HG02798 (cell line): ENCODE measurements around the gene COL6A2.
"Not testable (repeated sequence)": the region's sequence is repeated elsewhere in the genome, so short reads cannot be mapped to it uniquely, and the experiment has no call there.

Experiments used
- ATAC-seq: cut with Tn5 transposase; IDR thresholded peaks from one replicate; pipeline ENCODE4 v1.9.1; 2021; ENCODE audit warnings: mild to moderate bottlenecking; ENCODE audit not compliant: unreplicated experiment, poor library complexity

Gene COL6A2

DNA sequence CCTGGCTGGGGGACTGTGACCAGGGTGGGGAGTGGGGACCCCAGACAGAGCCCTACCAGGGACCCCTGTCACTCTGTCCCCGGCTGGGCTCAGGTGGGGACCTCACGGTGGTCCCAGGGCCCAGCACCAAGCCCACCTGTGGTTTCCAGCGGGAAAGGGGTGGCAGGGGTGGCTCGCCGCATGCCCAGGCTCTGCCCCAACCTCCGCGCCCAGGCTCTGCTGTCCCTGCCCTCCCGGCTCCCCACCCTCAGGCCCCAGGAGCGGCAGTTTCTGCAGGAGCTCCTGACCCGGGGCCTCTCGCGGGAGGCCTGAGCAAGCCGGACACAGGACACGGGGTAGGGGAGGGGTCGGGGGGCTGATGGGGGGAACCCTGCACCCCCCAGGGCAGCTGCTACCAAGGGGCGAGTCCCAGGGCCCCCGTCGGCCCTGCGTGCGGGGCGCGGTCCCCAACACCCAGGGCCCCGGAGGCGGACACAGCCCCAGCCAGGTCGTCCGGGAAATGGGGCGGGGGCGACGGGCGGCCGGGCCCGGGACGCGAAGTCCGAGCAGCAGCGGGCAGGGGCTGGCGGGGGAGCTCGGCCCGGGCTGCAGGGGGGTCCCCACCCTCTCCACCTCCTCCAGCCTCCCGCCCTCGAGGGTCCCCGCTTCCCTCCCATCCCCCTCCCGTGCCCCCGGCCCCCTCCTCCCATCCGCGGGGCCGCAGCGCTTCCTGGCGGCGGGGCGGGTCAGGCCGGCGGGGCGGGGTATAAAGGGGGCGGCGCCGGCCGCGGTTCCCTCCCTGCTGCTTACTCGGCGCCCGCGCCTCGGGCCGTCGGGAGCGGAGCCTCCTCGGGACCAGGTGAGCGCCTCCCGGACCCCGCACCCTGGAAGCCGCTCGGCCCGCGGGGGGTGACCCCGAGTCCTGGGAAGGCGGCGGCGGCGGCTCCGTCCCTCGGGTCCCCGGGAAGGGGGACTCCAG lies at the start of gene COL6A2:
COL6A2 (plus strand) TSS at position 777 of the 958 bp plus-strand sequence.
- ATAC-seq: no peak

DNA sequence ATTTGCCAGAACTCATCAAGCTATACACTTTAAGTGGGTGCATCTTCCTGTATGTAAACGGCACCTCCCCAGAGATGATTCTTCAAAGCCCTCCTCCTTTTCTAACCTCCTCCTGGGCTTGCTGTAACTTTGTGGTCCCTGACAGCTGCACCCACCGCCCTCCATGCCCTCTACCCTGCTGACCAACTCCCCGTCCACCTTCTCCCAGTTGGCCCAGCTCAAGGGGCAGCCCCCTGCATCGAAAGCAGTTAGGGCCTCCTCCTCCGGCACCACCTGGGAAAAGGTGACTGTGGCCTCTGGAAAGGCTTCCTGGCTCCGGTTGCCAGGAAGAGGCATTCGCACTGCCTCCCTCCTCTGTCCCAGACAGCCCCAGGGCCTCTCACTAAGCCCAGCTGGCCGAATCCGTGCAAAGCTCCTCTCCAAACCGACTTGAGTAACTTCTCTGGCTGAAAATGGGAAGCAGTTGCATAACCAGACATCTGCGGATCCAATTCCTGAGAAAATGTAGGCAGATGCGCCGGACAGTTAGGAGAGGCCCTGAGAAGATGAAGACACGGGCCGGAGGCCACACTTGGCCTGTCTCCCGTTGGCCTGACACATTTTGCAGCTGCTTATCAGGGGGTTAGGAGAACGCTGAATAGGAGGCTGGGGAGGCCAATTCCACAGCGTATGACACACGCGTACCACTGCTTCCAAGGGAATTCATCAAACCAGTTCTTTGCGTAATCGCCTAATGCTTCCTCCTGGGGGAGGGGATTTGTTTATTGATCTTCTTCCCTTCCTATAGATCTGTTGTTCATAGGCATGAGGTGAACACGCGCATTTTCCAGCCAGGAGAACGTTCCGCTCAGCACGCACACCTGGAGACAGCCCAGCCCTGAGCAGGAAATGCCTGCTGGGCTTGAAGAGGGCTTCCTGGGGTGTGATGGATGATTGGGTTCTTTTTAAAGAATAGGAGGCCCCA lies 48.7 kb upstream of the COL6A2 start:
- no peak for ATAC-seq

DNA sequence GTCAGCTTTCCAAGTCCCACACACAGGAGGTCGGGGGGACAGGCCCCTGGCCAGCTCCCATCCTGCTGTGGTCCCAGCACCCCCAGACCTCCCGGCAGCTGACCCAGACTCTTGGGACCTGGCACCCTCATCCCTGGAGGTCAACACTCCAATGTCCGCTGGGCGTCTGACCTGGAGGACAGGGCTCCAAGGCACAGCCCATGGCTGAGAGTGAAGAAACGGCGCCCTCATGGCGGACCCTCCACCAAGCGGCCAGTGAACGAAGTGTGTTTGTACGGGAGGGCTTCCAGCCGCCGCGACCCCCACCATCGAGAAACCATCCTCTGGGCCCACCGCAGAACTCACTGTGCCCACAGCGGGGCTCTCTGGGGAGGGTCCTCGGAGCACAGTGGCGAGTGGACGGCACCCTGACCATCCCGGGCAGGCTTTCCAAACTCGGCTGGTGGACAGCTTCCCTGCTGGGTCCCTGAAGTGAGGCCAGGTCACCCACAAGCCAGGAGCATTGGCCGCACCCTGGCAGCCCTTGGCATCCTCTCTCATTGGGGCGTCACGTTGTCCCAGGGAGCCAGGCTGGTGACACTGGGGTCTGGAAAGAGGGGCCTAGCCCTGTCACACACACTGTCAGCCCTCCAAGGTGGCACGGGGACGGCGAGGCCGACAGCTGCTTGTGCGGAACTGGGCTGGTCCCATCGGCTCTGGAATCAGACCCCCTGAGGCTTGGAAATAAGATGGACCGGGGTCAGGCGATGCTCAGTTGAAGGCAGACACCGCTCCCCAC lies 47.8 kb upstream of the COL6A2 start:
- no peak for ATAC-seq

DNA sequence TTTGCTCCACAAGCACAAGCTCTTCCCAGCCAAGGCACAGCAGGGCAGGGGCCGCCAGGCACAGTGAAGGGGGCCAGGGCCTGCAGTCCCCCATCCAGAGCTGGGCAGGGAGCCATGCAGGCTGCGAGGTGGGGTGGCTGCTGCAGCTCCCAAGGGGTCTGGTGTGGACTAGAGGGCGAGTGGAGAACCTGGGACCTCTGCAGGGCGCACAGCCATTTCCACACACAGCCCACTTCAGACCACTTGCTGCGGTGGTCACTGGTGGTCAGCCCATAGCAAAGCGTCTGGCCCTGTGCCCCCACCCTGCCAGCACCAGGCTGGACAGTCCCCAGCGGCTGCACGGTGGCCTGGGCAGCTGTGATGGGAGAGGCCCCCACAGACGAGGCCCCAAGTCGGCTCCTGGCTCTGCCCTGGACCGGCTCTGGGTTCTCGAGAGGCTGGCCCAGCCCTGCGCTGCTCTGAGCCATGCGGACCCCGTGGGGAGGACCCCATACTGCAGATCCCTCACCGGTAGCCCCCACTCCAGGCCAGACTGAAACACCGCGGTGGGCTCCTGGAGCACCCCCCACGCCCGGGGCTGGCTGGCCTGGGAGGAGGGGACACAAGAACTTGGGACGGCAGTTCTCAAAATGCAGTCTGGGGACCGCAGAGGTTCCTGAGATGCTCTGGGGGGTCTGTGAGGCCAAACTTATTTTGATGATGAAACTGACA lies 47.1 kb upstream of the COL6A2 start:
- no peak for ATAC-seq

DNA sequence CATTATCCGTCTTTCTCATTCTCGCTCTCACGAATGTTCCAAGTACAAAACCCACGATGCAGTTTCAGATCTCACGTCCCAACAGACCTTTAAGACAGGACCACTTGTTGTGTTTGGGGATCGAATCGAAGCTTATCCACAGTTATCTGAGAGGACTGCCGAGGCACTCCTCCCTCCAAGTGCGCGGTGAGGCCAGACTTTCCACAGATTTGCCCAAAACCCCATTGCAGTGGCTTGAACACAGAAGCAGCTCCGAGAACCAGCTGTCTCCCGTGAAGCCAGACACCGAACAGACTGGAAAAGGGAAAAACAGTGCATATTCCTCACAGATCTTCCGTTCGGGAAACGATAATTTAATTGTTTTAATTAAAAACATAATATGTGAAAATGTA lies 46.5 kb upstream of the COL6A2 start:
- no peak for ATAC-seq

DNA sequence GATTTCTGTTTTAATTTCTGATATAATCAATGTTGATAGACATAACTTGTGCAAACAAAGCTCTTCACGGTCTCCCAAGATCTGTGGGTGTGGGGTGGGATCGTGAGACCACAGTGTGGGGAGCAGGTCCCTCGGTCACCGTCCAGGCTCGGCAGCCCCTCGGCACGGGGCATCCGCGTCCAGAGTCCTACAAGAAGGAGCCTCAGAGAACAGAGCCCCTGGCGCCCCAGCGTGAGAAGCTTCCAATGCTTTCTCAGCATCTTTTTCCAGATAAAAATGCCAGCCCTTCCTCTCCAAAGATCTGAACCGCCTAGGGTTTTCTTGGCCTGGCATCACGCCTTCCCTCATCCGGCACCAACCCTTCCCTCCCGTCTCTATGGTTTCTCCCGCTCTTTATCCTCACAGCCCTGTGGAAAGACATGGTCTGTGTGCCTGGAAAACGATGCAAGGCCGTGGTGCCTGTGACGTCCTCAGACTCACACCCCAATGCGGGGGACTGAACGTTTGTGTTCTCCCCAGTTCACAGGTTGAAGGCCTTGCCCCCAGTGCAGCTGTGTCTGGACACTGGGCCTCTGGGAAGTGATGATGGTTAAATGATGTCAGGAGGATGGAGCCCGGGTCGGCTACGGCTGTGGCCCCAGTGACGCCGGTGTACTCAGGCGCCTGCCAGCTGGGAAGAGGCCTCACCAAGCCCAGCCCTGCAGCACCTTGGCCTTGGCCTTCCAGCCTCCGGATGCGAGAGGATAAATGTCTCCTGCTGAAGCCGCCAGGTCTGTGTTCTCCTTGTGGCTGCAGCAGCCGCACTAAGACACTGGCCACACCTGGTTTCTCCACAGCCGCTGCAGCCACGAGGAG lies 45.9 kb upstream of the COL6A2 start:
- no peak for ATAC-seq

DNA sequence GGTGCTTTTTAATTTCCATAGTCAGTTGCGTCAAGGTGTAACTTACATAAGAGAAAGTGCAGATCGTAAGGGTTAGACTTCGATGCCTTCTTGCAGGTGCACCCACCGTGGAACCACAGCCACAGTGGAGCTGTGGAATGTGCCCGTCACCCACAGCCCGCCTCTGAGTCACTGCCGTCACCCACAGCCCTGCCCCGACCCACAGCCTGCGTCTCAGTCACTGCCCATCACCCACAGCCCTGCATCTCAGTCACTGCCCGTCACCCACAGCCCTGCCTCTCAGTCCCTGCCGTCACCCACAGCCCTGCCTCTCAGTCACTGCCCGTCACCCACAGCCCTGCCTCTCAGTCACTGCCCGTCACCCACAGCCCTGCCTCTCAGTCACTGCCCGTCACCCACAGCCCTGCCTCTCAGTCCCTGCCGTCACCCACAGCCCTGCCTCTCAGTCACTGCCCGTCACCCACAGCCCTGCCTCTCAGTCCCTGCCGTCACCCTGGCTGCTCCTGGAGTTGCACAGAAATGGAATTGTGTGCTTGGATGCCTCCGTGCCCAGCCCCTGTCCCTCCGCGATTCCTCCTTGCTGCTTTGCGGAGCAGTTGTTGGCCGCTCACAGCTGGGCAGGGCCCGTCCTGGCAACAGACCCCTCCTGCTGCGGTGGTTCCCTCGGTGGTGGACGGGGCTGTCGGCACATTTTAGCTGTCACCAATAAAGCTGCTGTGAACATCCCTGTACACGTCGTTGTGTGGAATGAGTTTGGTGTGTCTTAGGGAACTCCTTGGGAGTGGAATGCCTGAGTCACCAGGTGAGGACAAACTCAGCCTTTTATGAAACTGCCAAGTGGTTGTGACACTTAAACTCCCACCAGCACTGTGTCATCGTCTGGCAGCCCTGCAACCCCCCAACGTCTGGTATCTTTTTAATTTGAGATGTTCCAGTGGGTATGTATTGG lies 44.9 kb upstream of the COL6A2 start:
- ATAC-seq: no peak

DNA sequence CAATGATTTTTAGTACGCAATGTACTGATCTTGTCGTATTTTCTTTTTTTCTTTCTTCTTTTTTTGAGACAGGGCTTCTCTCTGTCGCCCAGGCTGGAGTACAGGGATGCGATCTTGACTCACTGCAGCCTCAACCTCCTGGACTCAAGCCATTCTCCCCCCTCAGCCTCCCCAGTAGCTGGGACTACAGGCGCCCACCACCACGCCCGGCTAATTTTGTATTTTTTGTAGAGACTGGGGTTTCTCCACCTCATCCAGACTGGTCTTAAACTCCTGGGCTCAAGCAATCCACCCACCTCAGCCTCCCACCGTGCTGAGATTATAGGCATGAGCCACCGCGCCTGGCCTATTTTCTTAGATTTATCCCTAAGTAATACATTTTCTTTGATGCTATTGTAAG lies 43.9 kb upstream of the COL6A2 start:
- ATAC-seq: no peak

DNA sequence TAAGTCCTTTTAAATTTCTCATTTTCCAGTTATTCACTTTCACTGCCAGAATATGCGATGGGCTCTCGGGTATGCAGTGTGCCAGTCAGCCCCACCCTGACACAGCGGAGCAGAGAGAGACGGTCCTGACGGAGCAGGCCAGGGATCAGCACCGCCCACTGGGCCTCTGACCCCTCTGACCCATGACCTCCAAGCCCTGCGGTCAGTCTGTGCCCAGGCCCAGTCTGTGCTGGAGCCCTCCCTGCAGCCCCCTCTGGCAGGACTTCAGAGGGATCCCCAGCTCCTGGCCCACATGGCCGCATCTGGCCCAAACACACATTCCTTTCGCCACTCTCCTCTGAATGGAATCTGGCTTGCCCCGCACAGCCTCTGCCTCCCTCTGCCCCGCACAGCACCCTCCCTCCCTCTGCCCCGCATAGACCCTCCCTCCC lies 43.4 kb upstream of the COL6A2 start:
- ATAC-seq: no peak

DNA sequence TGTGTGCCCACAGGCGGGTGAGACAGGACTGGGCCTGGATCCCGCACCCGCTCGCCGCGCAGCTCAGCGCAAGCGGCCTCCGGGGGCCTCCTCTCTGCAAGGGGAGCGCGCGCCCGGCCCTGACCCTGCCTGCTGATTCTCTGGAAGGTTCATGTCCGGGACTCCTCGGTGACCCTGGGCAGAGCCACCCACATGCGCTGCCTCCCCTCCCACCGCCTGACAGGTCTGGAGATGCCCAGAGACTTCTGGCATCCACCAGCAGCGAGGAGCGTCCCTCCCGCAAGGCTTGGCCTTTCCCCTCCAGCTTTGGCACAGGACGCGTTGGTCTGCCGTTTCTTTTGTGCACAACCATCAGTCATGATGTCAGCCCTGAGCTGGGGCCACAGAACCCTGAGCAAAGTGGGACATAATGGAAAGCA lies 42.0 kb upstream of the COL6A2 start:
- no peak for ATAC-seq

DNA sequence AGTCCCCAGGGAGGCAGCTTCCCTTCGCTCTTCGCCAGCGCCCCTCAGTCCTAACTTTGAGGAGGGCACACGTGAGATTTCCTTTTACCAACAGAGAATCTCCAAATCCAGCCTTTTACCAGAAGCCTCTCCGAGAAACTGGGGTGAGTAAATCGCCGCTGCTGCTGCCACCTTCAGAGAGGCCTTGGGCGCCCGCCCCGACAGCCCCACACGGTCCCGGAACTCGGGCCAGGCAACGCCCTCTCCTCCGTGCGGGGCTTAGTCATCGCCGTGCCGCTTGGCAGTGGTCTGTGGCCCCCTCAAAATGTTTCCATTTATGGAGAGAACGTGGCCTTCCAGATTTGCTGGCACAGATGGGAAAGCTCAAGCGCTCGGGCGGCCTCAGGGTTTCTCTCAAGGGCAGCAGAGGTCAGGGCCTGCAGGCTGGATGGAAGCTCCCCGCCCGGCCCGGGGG lies 41.4 kb upstream of the COL6A2 start:
- ATAC-seq: no peak

DNA sequence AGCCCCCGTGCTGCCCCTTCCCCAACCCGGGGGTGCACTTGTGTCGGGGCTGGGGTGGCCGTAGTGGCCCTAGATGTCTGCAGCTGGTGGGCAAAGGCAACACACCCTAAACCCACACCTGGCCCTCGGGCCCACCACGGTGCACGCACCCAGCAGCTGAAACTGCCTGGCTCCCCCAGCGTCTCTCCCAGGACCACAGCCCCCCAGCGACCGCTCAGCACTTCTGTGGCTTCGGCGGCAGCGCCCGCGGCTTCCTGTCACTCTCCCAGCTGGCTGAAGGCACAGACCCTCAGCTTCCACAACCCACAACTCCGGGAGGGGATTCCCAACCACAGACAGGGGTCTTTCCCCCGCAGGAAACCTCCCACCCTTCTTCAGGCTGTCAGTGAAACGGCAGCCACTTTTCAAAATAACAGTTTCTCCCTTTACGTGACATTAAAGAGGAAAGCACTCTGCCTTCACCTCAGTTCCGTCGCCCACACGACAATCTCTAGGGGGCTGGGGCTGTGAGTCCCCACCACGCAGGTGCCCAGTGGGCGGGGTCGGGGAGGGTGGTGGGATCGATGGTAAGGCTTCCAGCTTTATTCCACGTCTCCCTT lies 40.7 kb upstream of the COL6A2 start:
- no peak for ATAC-seq

DNA sequence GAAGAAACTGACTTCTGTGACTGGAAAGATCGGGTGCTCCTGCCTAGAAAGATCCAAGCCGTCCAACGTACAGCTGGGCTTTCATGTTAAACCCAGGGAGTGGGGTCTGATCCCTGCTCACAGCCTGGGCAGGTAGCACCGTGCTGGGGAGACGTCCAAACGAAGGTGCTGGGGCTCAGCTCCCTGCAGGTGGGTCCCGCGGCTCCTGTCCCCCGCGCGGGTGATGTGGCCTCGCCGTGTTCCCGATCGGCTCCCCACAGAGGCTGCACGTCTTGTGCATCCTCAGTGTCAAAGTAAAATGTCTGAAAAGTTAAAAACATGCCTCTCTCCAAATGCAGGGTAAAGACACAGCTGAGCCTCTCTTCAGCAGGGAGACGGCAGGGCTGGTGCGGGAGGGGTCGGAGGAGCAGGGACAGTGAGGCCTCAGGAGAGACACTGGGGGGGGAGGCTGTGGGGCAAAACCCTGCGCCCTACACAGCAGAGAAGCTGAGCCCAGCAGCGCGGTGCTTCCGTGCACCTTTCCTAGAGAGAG lies 40.1 kb upstream of the COL6A2 start:
- no peak for ATAC-seq

DNA sequence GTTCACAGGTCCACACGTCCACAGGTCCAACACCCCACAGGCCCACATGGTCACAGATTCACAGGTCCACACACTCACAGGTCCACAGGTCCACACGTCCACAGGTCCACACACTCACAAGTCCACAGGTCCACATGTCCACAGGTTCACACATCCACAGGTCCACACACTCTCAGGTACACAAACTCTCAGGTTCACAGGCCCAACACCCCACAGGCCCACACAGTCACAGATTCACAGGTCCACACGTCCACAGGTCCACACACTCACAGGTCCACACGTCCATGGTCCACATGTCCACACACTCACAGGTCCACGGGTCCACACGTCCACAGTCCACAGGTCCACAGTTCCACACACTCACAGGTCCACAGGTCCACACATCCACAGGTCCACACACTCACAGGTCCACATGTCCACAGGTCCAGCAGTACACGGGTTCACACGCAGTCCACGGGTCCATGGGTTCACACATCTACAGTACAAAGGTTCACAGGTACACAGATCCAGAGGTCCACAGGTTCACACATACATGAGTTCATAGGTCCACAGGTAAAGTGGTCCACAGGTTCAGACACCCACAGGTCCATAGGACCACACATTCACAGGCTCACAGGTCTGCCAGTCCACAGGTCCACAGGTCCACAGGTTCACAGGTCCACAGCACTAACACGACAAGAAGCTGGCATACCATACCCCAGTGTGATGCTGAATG lies 39.3 kb upstream of the COL6A2 start:
- no peak for ATAC-seq

DNA sequence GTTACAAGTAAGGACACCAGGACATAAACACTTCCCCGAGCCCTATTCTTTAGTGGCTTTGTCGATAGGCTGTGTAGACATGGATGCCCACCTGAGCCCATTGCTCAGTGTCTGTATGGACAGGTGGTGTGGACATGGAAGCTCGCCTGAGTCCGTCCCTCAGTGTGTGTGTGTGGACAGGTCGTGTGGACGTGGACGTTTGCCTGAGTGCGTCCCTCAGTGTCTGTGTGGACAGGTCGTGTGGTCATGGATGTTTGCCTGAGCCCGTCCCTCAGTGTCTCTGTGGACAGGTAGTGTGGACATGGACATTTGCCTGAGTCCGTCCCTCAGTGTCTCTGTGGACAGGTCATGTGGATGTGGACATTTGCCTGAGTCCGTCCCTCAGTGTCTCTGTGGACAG lies 38.7 kb upstream of the COL6A2 start:
- ATAC-seq: no peak

DNA sequence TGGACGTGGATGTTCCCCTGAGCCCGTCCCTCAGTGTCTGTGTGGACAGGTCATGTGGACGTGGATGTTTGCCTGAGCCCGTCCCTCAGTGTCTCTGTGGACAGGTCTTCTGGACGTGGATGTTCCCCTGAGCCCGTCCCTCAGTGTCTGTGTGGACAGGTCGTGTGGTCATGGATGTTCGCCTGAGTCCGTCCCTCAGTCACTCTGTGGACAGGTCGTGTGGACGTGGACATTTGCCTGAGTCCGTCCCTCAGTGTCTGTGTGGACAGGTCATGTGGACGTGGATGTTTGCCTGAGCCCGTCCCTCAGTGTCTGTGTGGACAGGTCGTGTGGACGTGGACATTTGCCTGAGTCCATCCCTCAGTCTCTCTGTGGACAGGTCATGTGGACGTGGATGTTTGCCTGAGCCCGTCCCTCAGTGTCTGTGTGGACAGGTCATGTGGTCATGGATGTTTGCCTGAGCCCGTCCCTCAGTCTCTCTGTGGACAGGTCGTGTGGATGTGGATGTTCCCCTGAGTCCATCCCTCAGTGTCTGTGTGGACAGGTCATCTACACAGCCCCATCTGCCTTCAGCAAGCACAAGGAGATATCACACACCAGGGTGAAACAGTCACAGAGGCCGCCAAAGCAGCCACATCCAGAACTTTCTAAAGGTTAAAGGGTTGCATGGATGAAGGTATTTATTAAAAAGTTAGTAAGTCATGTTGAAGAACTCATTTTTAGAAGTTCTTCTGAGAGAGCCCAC lies 38.0 kb upstream of the COL6A2 start:
- not testable (repeated sequence) for ATAC-seq
